Measurements from ENCODE around the gene RABGAP1L.
"Not testable (repeated sequence)": the region's sequence is repeated elsewhere in the genome, so short reads cannot be mapped to it uniquely, and the experiment has no call there.

RABGAP1L gene

GRCh38 chr1:174535207-174535606 lies 375.9 kb downstream of the RABGAP1L start:
- Histone ChIP-seq H3K4me1 (no peaks in the 10 kb centered on the region), H3K9me3 (ENCODE audit: control insufficient read depth, low read length) (no peaks in the 10 kb centered on the region), H3K4me2 (ENCODE audit: low read length) (no peak overlapping the region), H3K27me3 (ENCODE audit: control insufficient read depth, insufficient read depth, low read length) (no peaks in the 10 kb centered on the region), H2AFZ (no peak overlapping the region), H3K79me2 (no peaks in the 10 kb centered on the region), H3K36me3 (ENCODE audit: control insufficient read depth, insufficient read depth, low read length) (no peaks in the 10 kb centered on the region), H3K9ac (no peak overlapping the region), H3K4me3 (ENCODE audit: low read depth, low read length) (no peak overlapping the region), H3K27ac (no peak overlapping the region)
- TF ChIP-seq CTCF (IDR thresholded peaks at IDR 0.05), result no peak

GRCh38 chr1:174543421-174543820 lies 384.1 kb downstream of the RABGAP1L start:
- H3K27me3 ChIP-seq (ENCODE audit: control insufficient read depth, insufficient read depth, low read length); H3K4me3 ChIP-seq (ENCODE audit: low read depth, low read length); H3K4me1 ChIP-seq; H3K27ac ChIP-seq; H3K9me3 ChIP-seq (ENCODE audit: control insufficient read depth, low read length); H2AFZ ChIP-seq; H3K4me2 ChIP-seq (ENCODE audit: low read length); H3K36me3 ChIP-seq (ENCODE audit: control insufficient read depth, insufficient read depth, low read length); H3K9ac ChIP-seq; H3K79me2 ChIP-seq: not testable (repeated sequence)

GRCh38 chr1:174550296-174550695 lies 391.0 kb downstream of the RABGAP1L start:
- no peaks in the 10 kb centered on the region for H3K9me3 ChIP-seq (ENCODE audit: control insufficient read depth, low read length)
- no peak overlapping the region for H3K27ac ChIP-seq
- H3K9ac ChIP-seq, result no peak overlapping the region
- no peak overlapping the region for H3K4me2 ChIP-seq (ENCODE audit: low read length)
- no peak overlapping the region for H2AFZ ChIP-seq
- H3K36me3 ChIP-seq (ENCODE audit: control insufficient read depth, insufficient read depth, low read length), result no peaks in the 10 kb centered on the region
- no peak overlapping the region for H3K4me3 ChIP-seq (ENCODE audit: low read depth, low read length)
- TF ChIP-seq CTCF (IDR thresholded peaks at IDR 0.05), result no peak
- H3K79me2 ChIP-seq, result no peaks in the 10 kb centered on the region
- no peaks in the 10 kb centered on the region for H3K4me1 ChIP-seq
- no peaks in the 10 kb centered on the region for H3K27me3 ChIP-seq (ENCODE audit: control insufficient read depth, insufficient read depth, low read length)

- no peak overlapping the region for H3K4me3 ChIP-seq (ENCODE audit: low read depth, low read length)
- no peaks in the 10 kb centered on the region for H3K27me3 ChIP-seq (ENCODE audit: control insufficient read depth, insufficient read depth, low read length)
- H3K9ac ChIP-seq, result no peak overlapping the region
- H2AFZ ChIP-seq, result no peak overlapping the region
- no peaks in the 10 kb centered on the region for H3K79me2 ChIP-seq
- TF ChIP-seq CTCF (IDR thresholded peaks at IDR 0.05), result no peak
- no peaks in the 10 kb centered on the region for H3K9me3 ChIP-seq (ENCODE audit: control insufficient read depth, low read length)
- no peaks in the 10 kb centered on the region for H3K36me3 ChIP-seq (ENCODE audit: control insufficient read depth, insufficient read depth, low read length)
- no peaks in the 10 kb centered on the region for H3K4me1 ChIP-seq
- no peak overlapping the region for H3K4me2 ChIP-seq (ENCODE audit: low read length)
- no peak overlapping the region for H3K27ac ChIP-seq
Observed at GRCh38 chr1:174556392-174556791, 397.1 kb downstream of the RABGAP1L start.

- Histone ChIP-seq H3K79me2 (no peaks in the 10 kb centered on the region), H2AFZ (no peak overlapping the region), H3K9ac (no peak overlapping the region), H3K4me3 (ENCODE audit: low read depth, low read length) (no peak overlapping the region), H3K36me3 (ENCODE audit: control insufficient read depth, insufficient read depth, low read length) (no peaks in the 10 kb centered on the region), H3K27me3 (ENCODE audit: control insufficient read depth, insufficient read depth, low read length) (no peaks in the 10 kb centered on the region), H3K4me1 (no peaks in the 10 kb centered on the region), H3K9me3 (ENCODE audit: control insufficient read depth, low read length) (no peaks in the 10 kb centered on the region), H3K27ac (no peak overlapping the region), H3K4me2 (ENCODE audit: low read length) (no peak overlapping the region)
- TF ChIP-seq CTCF (IDR thresholded peaks at IDR 0.05), result no peak
Observed at GRCh38 chr1:174568551-174568950, 409.2 kb downstream of the RABGAP1L start.
